Measurements from ENCODE around the gene DEPDC5.

DEPDC5 gene

DNA sequence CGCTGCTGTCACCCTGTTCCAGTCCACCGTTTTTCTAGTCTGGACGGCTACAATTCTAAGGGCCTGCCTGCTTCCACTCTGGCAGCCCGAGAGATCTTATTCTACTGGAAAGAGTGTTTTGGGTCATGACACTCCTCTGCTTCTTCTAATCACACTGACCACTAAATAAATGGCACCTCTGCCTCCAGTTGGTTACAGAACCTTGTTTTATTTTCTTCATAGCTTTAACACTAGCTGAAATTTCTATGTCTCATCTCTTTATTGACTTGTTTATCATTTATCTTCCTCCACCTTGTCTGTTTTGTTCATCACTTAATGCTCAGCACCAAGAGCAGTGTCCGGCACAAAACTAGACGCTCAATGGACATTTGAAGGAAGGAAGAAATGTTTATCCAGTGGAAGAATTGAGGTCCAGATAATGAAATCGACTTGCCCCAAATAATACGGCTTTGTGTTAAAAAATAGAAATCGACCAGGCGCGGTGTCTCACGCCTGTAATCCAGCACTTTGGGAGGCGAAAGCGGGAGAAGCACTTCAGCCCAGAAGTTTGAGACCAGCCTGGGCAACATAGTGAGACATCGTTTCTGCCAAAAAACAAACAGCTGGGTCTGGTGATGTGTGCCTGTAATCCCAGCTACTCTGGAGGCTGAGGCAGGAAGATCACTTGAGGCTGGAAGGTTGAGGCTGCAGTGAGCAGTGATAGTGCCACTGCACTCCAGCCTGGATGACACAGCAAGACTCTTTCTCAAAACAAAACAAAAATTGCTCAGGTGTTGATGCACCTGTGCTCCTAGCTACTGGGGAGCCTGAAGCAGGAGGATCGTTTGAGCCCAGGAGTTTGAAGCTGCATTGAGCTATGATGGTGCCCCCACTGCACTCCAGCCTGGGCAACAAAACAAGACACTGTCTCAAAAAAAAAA is 3.2 kb upstream of the DEPDC5 start:
- ChIA-PET CTCF (interaction anchor here (0.7 kb wide), 1 partner anchor 217 kb away, joined by 3 read pairs; no protein-coding TSS in a partner anchor), POLR2A (interaction anchor here (1.5 kb wide), 1 partner anchor 89 kb away, joined by 7 read pairs; the partner anchor contains the start of gene PISD)
- TF ChIP-seq FOXA1 (IDR thresholded peaks at IDR 0.05) (no peak), PKNOX1 (IDR thresholded peaks at IDR 0.05) (no peak), ELF4 (IDR thresholded peaks at IDR 0.05) (no peak), CTBP1 (IDR thresholded peaks at IDR 0.05; ENCODE audit: borderline replicate concordance) (no peak), ZNF384 (IDR thresholded peaks at IDR 0.05) (no peak), ARNT (IDR thresholded peaks at IDR 0.05) (no peak), SUZ12 (IDR thresholded peaks at IDR 0.05) (no peak), FOXK2 (IDR thresholded peaks at IDR 0.05) (no peak), LEF1 (IDR thresholded peaks at IDR 0.05; ENCODE audit: borderline replicate concordance) (no peak), FOXM1 (IDR thresholded peaks at IDR 0.05; ENCODE audit: borderline replicate concordance) (no peak), SP1 (IDR thresholded peaks at IDR 0.05) (no peak), BHLHE40 (IDR thresholded peaks at IDR 0.05; ENCODE audit: borderline replicate concordance) (no peak), NFRKB (IDR thresholded peaks at IDR 0.05) (no peak), L3MBTL2 (conservative IDR thresholded peaks at IDR 0.05) (no peak)
- no peak for DNase-seq (ENCODE audit: extremely low spot score)

- DNase-seq (ENCODE audit: extremely low spot score), result no peak
- ChIA-PET POLR2A (interaction anchor here (0.6 to 2.9 kb wide), 22 partner anchors 8 to 1431 kb away, joined by 3 to 35 read pairs (median 6); partner anchors contain the start of genes PISD and YWHAH), CTCF (interaction anchor here (2.5 kb wide), 1 partner anchor 218 kb away, joined by 11 read pairs; no protein-coding TSS in a partner anchor)
- TF ChIP-seq FOXM1 (IDR thresholded peaks at IDR 0.05; ENCODE audit: borderline replicate concordance) (no peak), FOXA1 (IDR thresholded peaks at IDR 0.05) (no peak), CTBP1 (IDR thresholded peaks at IDR 0.05; ENCODE audit: borderline replicate concordance) (no peak), ELF4 (IDR thresholded peaks at IDR 0.05) (no peak), BHLHE40 (IDR thresholded peaks at IDR 0.05; ENCODE audit: borderline replicate concordance) (no peak), L3MBTL2 (conservative IDR thresholded peaks at IDR 0.05) (no peak), FOXK2 (IDR thresholded peaks at IDR 0.05) (no peak), PKNOX1 (IDR thresholded peaks at IDR 0.05) (no peak), HDGF (IDR thresholded peaks at IDR 0.05; ENCODE audit: borderline replicate concordance) (no peak), TARDBP (IDR thresholded peaks at IDR 0.05) (no peak), NFRKB (IDR thresholded peaks at IDR 0.05) (no peak), SUZ12 (IDR thresholded peaks at IDR 0.05) (no peak), ZNF384 (IDR thresholded peaks at IDR 0.05) (no peak), LEF1 (IDR thresholded peaks at IDR 0.05; ENCODE audit: borderline replicate concordance) (no peak)
Measured at GRCh38 chr22:31752096-31752847, 1.5 kb upstream of the DEPDC5 start.

DNA sequence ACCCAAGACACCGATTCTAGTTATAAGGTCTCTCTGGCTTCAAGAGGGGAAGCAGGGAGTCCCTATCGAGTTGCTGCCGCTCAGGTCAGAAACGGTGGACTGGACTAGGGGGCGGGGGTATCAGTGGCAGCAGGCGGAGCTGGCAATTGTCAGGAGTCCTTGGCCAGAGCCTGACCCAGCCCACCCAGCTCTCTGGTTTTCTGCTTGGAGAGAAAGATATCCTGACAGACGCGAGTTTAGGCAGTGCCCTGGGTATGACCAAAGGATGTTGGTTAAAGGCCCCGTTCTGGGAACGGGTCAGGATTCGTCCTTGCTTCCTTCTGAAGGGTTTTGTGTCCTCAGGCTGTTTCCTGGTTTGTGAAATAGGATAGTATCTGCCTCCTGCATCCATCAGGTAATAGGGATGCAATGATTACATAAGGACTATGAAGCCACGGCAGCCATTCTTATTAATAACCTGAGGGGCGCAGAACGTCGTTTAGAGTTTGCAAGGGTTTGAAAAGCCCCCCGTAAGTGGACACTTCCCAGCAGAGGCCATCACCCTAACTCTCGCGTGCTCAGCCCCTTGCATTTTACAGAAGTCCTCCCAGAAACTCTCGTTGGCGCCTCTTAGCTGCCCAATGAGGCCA is 700 bp upstream of the DEPDC5 start:
- TF ChIP-seq ZNF384 (IDR thresholded peaks at IDR 0.05) (no peak), SUZ12 (IDR thresholded peaks at IDR 0.05) (no peak), FOXA1 (IDR thresholded peaks at IDR 0.05) (no peak), ARNT (IDR thresholded peaks at IDR 0.05) (no peak), FOXM1 (IDR thresholded peaks at IDR 0.05; ENCODE audit: borderline replicate concordance) (no peak), HDGF (IDR thresholded peaks at IDR 0.05; ENCODE audit: borderline replicate concordance) (no peak), LEF1 (IDR thresholded peaks at IDR 0.05; ENCODE audit: borderline replicate concordance) (no peak), L3MBTL2 (conservative IDR thresholded peaks at IDR 0.05) (no peak), TARDBP (IDR thresholded peaks at IDR 0.05) (no peak), SP1 (IDR thresholded peaks at IDR 0.05) (no peak), CTBP1 (IDR thresholded peaks at IDR 0.05; ENCODE audit: borderline replicate concordance) (no peak), NFRKB (IDR thresholded peaks at IDR 0.05) (no peak), ELF4 (IDR thresholded peaks at IDR 0.05) (no peak), FOXK2 (IDR thresholded peaks at IDR 0.05) (no peak), PKNOX1 (IDR thresholded peaks at IDR 0.05) (no peak), BHLHE40 (IDR thresholded peaks at IDR 0.05; ENCODE audit: borderline replicate concordance) (no peak)
- DNase-seq (ENCODE audit: extremely low spot score), result peak; percentile 54
- ChIA-PET CTCF (interaction anchor here (0.6 to 2.5 kb wide), 2 partner anchors 65 to 217 kb away, joined by 5 to 11 read pairs; no protein-coding TSS in a partner anchor), POLR2A (interaction anchor here (0.6 to 2.9 kb wide), 29 partner anchors 9 to 241 kb away, joined by 3 to 35 read pairs (median 5); partner anchors contain the start of genes PISD and YWHAH)

DNA sequence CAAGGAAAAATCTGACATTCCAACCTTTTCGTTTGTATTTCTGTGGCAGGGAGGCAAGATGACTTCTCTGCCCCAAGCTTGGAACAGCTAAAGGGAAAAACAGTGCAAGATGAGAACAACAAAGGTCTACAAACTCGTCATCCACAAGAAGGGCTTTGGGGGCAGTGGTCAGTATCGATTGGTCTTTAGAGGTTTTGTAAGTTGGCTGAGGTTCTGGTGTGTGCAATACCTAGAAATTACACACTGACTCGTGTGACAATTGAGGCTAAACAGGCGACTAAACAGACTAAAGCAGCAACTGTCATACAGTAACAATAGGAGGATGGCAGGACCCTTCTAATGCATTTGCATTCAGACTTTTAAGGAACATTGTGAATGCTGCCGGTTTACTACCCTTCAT is 994 bp downstream of the DEPDC5 start:
- CTCF ChIA-PET, result no interaction called here
- POLR2A ChIA-PET, result no interaction called here
- TF ChIP-seq HDGF (IDR thresholded peaks at IDR 0.05; ENCODE audit: borderline replicate concordance) (no peak), BHLHE40 (IDR thresholded peaks at IDR 0.05; ENCODE audit: borderline replicate concordance) (no peak), L3MBTL2 (conservative IDR thresholded peaks at IDR 0.05) (no peak), FOXK2 (IDR thresholded peaks at IDR 0.05) (no peak), CTBP1 (IDR thresholded peaks at IDR 0.05; ENCODE audit: borderline replicate concordance) (no peak), ELF4 (IDR thresholded peaks at IDR 0.05) (no peak), SUZ12 (IDR thresholded peaks at IDR 0.05) (no peak), FOXM1 (IDR thresholded peaks at IDR 0.05; ENCODE audit: borderline replicate concordance) (no peak), ZNF384 (IDR thresholded peaks at IDR 0.05) (no peak), TARDBP (IDR thresholded peaks at IDR 0.05) (no peak), PKNOX1 (IDR thresholded peaks at IDR 0.05) (no peak), FOXA1 (IDR thresholded peaks at IDR 0.05) (no peak), ARNT (IDR thresholded peaks at IDR 0.05) (no peak), LEF1 (IDR thresholded peaks at IDR 0.05; ENCODE audit: borderline replicate concordance) (no peak), NFRKB (IDR thresholded peaks at IDR 0.05) (no peak)
- no peak for DNase-seq (ENCODE audit: extremely low spot score)

All from HEK293T (cell line).